GM12801 (cell line): ENCODE results near the gene RCAN1.

Experiments
- CTCF ChIP-seq: IDR thresholded peaks from one replicate; pipeline ENCODE4 v1.5.1; 2011; ENCODE audit warnings: control low read depth; ENCODE audit not compliant: insufficient read length; ENCODE audit errors: extremely low read depth

The RCAN1 gene

GRCh38 chr21:34536311-34536710 is 78.6 kb downstream of the RCAN1 start:
- no peak for TF ChIP-seq CTCF

GRCh38 chr21:34535886-34536285 is 79.0 kb downstream of the RCAN1 start:
- TF ChIP-seq CTCF: no peak

GRCh38 chr21:34534522-34534921 is 80.4 kb downstream of the RCAN1 start:
- TF ChIP-seq CTCF: no peak

GRCh38 chr21:34533938-34534337 is 81.0 kb downstream of the RCAN1 start:
- no peak for TF ChIP-seq CTCF

GRCh38 chr21:34531399-34531798 is 83.5 kb downstream of the RCAN1 start:
- TF ChIP-seq CTCF: no peak

GRCh38 chr21:34530261-34530660 is 84.7 kb downstream of the RCAN1 start:
- no peak for TF ChIP-seq CTCF

- TF ChIP-seq CTCF: no peak
Measured at GRCh38 chr21:34528131-34528561, 86.8 kb downstream of the RCAN1 start.
